RWPE2 (cell line): ENCODE results near the gene SPEG.

Experiments
- ATAC-seq: fragments of 200-7000 bp; cut with Tn5 transposase; 3 replicates; pipeline ENCODE4 v1.9.1; 2021; ENCODE audit warnings: low read depth
- DNase-seq: peaks from one replicate; pipeline ENCODE4 v3.0.0-alpha.2; 2020; ENCODE audit warnings: low spot score
- H3K27ac ChIP-seq: fragments of 450-650 bp; 2 replicates; pipeline ENCODE4 v1.5.1; 2017; ENCODE audit warnings: mild to moderate bottlenecking; ENCODE audit not compliant: poor library complexity, severe bottlenecking
- H3K27me3 ChIP-seq: fragments of 250-450 bp; sonication (Bioruptor Pico); 2 replicates; pipeline ENCODE4 v1.5.1; 2021; ENCODE audit warnings: mild to moderate bottlenecking, moderate library complexity; ENCODE audit not compliant: insufficient read depth, poor library complexity, severe bottlenecking
- H3K36me3 ChIP-seq: fragments of 250-450 bp; sonication (Bioruptor Pico); 2 replicates; pipeline ENCODE4 v1.5.1; 2020; ENCODE audit warnings: low read depth, mild to moderate bottlenecking, moderate library complexity
- H3K4me1 ChIP-seq: fragments of 250-450 bp; sonication (Bioruptor Pico); 2 replicates; pipeline ENCODE4 v1.5.1; 2021; ENCODE audit warnings: mild to moderate bottlenecking, moderate library complexity; ENCODE audit not compliant: insufficient read depth, poor library complexity, severe bottlenecking
- H3K4me3 ChIP-seq: fragments of 250-450 bp; sonication (Bioruptor Pico); 2 replicates; pipeline ENCODE4 v1.5.1; 2021; ENCODE audit warnings: mild to moderate bottlenecking, moderate library complexity; ENCODE audit not compliant: severe bottlenecking
- H3K9me3 ChIP-seq: fragments of 250-450 bp; sonication (Bioruptor Pico); 2 replicates; pipeline ENCODE4 v1.5.1; 2021; ENCODE audit warnings: mild to moderate bottlenecking, moderate library complexity; ENCODE audit not compliant: severe bottlenecking
- TF ChIP-seq, protein P1 (sequence below): fragments of 450-650 bp; IDR thresholded peaks from one replicate; pipeline ENCODE4 v1.5.1; 2017; ENCODE audit warnings: mild to moderate bottlenecking, moderate library complexity; ENCODE audit not compliant: poor library complexity, severe bottlenecking

SPEG gene

GRCh38 chr2:219515874-219516629 lies 81.4 kb downstream of the SPEG start:
- H3K27ac ChIP-seq, result no peak overlapping the region
- no peaks in the 10 kb centered on the region for H3K36me3 ChIP-seq
- H3K4me1 ChIP-seq, result no peaks in the 10 kb centered on the region
- TF ChIP-seq, protein P1, sequence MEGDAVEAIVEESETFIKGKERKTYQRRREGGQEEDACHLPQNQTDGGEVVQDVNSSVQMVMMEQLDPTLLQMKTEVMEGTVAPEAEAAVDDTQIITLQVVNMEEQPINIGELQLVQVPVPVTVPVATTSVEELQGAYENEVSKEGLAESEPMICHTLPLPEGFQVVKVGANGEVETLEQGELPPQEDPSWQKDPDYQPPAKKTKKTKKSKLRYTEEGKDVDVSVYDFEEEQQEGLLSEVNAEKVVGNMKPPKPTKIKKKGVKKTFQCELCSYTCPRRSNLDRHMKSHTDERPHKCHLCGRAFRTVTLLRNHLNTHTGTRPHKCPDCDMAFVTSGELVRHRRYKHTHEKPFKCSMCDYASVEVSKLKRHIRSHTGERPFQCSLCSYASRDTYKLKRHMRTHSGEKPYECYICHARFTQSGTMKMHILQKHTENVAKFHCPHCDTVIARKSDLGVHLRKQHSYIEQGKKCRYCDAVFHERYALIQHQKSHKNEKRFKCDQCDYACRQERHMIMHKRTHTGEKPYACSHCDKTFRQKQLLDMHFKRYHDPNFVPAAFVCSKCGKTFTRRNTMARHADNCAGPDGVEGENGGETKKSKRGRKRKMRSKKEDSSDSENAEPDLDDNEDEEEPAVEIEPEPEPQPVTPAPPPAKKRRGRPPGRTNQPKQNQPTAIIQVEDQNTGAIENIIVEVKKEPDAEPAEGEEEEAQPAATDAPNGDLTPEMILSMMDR, result no peak
- peaks cover 44% of the 10 kb centered on the region for H3K27me3 ChIP-seq
- H3K4me3 ChIP-seq, result no peak overlapping the region
- ATAC-seq, result no peak
- DNase-seq, result no peak
- no peaks in the 10 kb centered on the region for H3K9me3 ChIP-seq

DNA sequence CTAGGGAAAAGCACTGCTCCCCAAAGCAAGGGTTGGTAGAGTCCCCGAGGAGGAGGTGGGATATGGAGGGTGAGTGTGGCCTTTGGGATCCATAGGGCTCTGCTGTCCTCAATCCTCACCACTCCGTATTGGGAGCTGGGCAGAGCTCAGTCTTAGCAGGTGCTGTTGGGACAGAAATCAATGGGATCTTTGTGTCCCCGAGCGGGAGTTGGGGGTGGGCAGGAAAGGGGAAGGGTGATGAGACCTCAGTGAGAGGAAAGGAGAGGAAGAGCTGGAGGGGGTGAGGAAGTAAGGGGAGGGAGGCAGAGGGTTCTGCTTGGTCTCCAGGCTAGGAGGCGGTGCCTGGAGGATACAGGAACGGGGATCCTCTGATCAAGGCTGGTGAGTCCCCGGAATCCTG lies 82.2 kb downstream of the SPEG start:
- ATAC-seq, result no peak
- Histone ChIP-seq H3K27me3 (peaks cover 39% of the 10 kb centered on the region), H3K9me3 (no peaks in the 10 kb centered on the region), H3K36me3 (no peaks in the 10 kb centered on the region), H3K4me1 (peaks cover 3% of the 10 kb centered on the region), H3K4me3 (no peak overlapping the region), H3K27ac (no peak overlapping the region)
- DNase-seq, result no peak
- TF ChIP-seq, protein P1, result no peak

DNA sequence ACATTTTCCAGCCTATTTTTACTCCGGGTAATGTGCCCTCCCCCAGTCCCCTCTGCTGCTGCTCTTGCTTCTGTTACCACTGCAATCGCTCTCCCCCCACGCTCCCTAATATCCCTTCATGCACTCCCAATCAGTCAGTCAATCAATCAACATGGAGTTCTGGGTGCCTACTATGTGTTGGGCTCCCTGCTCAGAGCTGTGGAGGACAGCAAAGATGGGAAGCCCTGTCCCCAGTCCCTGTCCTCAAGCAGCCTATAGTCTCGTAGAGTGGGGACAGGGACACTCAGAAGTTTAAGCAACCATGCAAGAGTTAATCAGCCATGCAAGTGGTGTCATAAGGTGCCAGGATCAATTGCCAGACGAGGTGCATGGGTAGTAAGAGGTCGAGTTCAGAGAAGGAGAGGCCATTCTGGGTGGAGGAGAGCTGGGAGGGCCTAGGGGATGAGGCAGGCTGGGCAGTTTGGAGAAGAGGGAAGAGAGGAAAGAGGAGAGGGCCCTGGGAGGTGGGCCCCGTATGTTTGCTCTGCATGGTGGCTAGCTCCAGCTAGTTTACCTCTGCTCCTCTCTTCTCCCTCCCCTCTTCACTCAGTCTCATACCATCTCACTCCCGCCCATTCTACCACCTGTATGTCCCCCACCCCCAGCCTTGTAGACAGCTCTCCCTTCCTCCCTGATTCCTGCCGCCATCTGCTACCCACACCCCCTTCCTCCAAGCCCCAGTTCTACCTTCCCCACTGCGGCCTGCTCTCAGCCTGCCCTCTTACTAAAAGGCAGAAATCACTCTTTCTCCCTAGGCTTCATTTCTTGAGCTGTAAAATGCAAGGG lies 83.5 kb downstream of the SPEG start:
- peaks cover 26% of the 10 kb centered on the region for H3K27me3 ChIP-seq

DNA sequence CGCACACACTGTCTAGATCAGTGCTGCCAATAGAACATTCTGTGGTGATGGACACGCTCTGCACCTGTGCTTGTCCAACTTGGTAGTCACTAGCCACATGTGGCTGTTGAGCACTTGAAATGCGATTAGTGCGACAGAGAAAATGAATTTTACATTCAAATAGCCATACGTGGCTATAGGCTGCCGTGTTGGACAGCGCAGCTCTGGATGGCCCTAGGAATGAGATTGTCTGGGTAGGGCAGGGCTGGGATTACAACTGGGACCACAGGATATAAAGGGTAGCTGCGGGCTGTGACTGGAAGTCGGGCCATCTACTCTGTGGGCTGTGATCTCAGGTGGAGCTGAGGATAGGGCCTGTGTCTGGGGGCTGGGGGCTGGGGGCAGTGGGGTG lies 84.9 kb downstream of the SPEG start:
- Histone ChIP-seq H3K36me3 (no peaks in the 10 kb centered on the region), H3K4me3 (no peak overlapping the region), H3K27me3 (peaks cover 13% of the 10 kb centered on the region), H3K4me1 (peaks cover 4% of the 10 kb centered on the region), H3K9me3 (no peaks in the 10 kb centered on the region), H3K27ac (no peak overlapping the region)
- TF ChIP-seq, protein P1, result no peak
- ATAC-seq, result no peak
- no peak for DNase-seq

More for the DNA sequence above, 83.5 kb downstream of the SPEG start:
- TF ChIP-seq, protein P1, result no peak
- Histone ChIP-seq H3K4me3 (no peak overlapping the region), H3K9me3 (no peaks in the 10 kb centered on the region), H3K27ac (no peak overlapping the region), H3K4me1 (peaks cover 4% of the 10 kb centered on the region), H3K36me3 (no peaks in the 10 kb centered on the region)
- DNase-seq (no peak), ATAC-seq (no peak)

- no peak for DNase-seq
- peaks cover 7% of the 10 kb centered on the region for H3K27me3 ChIP-seq
- TF ChIP-seq, protein P1, result no peak
- H3K4me1 ChIP-seq, result peaks cover 4% of the 10 kb centered on the region
- no peaks in the 10 kb centered on the region for H3K36me3 ChIP-seq
- H3K9me3 ChIP-seq, result no peaks in the 10 kb centered on the region
- H3K27ac ChIP-seq, result no peak overlapping the region
- ATAC-seq, result no peak
- H3K4me3 ChIP-seq, result no peak overlapping the region
Observed at GRCh38 chr2:219520079-219520478, 85.4 kb downstream of the SPEG start.
